H1 (cell line): ENCODE measurements around the gene ADD2. TPM values are rescaled to one million over a fixed set of nuclear protein-coding genes. Genes with fewer than 3 reads are reported as not detected.

Source experiments
- GABPA ChIP-seq: IDR thresholded peaks from 2 replicates; pipeline ENCODE4 v1.6.1; 2011; ENCODE audit warnings: mild to moderate bottlenecking, low read length, moderate library complexity, borderline replicate concordance; ENCODE audit not compliant: insufficient read depth
- HDAC2 ChIP-seq, 2 experiments: fragments of 300-600 bp in 1 of 2; sonication (generic) in 1 of 2; IDR thresholded peaks; 2 replicates each; pipeline ENCODE4 v1.6.1; 2011 to 2012; ENCODE audit warnings: low read depth in 2 of 2, low read length in 2 of 2, mild to moderate bottlenecking in 2 of 2, moderate library complexity in 2 of 2, borderline replicate concordance in 1 of 2, inconsistent platforms in 1 of 2
- HDAC6 ChIP-seq: IDR thresholded peaks from one replicate; pipeline ENCODE4 v1.7.1; 2012; ENCODE audit warnings: low read depth, mild to moderate bottlenecking, inconsistent platforms, low read length, moderate library complexity
- KDM4A ChIP-seq: IDR thresholded peaks from one replicate; pipeline ENCODE4 v1.7.1; 2012; ENCODE audit warnings: low read depth, mild to moderate bottlenecking, moderate library complexity, low read length, inconsistent platforms; ENCODE audit not compliant: severe bottlenecking
- SIN3A ChIP-seq, 2 experiments: IDR thresholded peaks in 1 of 2; conservative IDR thresholded peaks in 1 of 2; 2 replicates each; pipeline ENCODE4 v1.6.1; 2011 to 2012; ENCODE audit warnings: low read length in 2 of 2, improper control_type of control experiment in 1 of 2, low read depth in 1 of 2, mild to moderate bottlenecking in 1 of 2
- SIRT6 ChIP-seq: IDR thresholded peaks from one replicate; pipeline ENCODE4 v1.7.1; 2012; ENCODE audit warnings: low read length, inconsistent platforms
- polyA plus RNA-seq, 7 experiments: library from polyadenylated mRNA; depleted of rRNA in 3 of 7; stranded (reverse) in 5 of 7; unstranded in 2 of 7; fragments of >200 nt in 5 of 7; fragments of 200-250 nt in 2 of 7; gene quantifications; 1 replicate in 5 of 7; 2 replicates in 1 of 7; 4 replicates in 1 of 7; pipeline versions ENCODE4 v1.2.1 to v1.2.3, GENCODE V29; 2011 to 2013; ENCODE audit warnings: missing spikeins in 2 of 7, mixed read lengths in 2 of 7
- total RNA-seq: library from RNA; stranded (reverse); fragmentation: NEBNext Ultra II Directional; extraction: Animal tissue kit (Norgen Biotek cat#: 25700); gene quantifications from 2 replicates; pipeline ENCODE4 v1.2.1, GENCODE V29; 2021

ADD2 gene
- total and polyA plus RNA-seq, 2 of the 8 experiments (the other 6 are each of a cell fraction or from before 2014, with no cell fraction given) = 58.5 to 170 TPM

GRCh38 chr2:70697603-70698383, 70.2 kb downstream of the ADD2 start (continued):
- no peak for TF ChIP-seq SIN3A (conservative IDR thresholded peaks at IDR 0.05 in 1 of 2, IDR thresholded peaks at IDR 0.05 in 1 of 2; ENCODE audit: low read depth in 1 of 2, low read length in 2 of 2)
- TF ChIP-seq SIRT6 = no peak
- TF ChIP-seq KDM4A = no peak
- TF ChIP-seq GABPA = no peak
- no peak for TF ChIP-seq HDAC2 (IDR thresholded peaks at IDR 0.05; ENCODE audit: borderline replicate concordance in 1 of 2, low read depth in 2 of 2, low read length in 2 of 2)
- no peak for TF ChIP-seq HDAC6
- TF ChIP-seq, all 59 proteins: peak for 0
